PFSK-1 (cell line): ENCODE results near the gene EHD2.

Source experiments
- FOXP2 ChIP-seq: optimal IDR thresholded peaks from 2 replicates; pipeline ENCODE3; 2011; ENCODE audit warnings: borderline replicate concordance, control low read depth, inconsistent platforms; ENCODE audit not compliant: insufficient read depth; ENCODE audit errors: extremely low read length, extremely low read depth
- POLR2AphosphoS5 ChIP-seq: IDR thresholded peaks from 2 replicates; pipeline ENCODE4 v1.6.1; 2012; ENCODE audit warnings: low read depth, mild to moderate bottlenecking, control low read depth, low read length, moderate library complexity
- REST ChIP-seq, 2 experiments: IDR thresholded peaks; 2 replicates each; pipeline versions ENCODE4 v1.6.1 to v1.8.0; 2011 to 2012; ENCODE audit warnings: low read depth in 2 of 2, low read length in 2 of 2, control low read depth in 1 of 2, inconsistent platforms in 1 of 2, mild to moderate bottlenecking in 1 of 2, moderate library complexity in 1 of 2; ENCODE audit not compliant: insufficient read depth in 1 of 2
- SIN3A ChIP-seq: IDR thresholded peaks from 2 replicates; pipeline ENCODE4 v1.6.1; 2012; ENCODE audit warnings: mild to moderate bottlenecking, low read length, moderate library complexity, borderline replicate concordance; ENCODE audit not compliant: insufficient read depth
- TAF1 ChIP-seq: IDR thresholded peaks from 2 replicates; pipeline ENCODE4 v1.6.1; 2012; ENCODE audit warnings: low read length, control low read depth, borderline replicate concordance; ENCODE audit not compliant: insufficient read depth

The EHD2 gene

GRCh38 chr19:47757617-47758442, 44.6 kb downstream of the EHD2 start:
- TF ChIP-seq SIN3A (no peak), TAF1 (no peak), POLR2AphosphoS5 (no peak), FOXP2 (no peak), REST (IDR thresholded peaks at IDR 0.05; ENCODE audit: insufficient read depth in 1 of 2, low read depth in 2 of 2, low read length in 2 of 2) (no peak)

- TF ChIP-seq TAF1, result no peak
- no peak for TF ChIP-seq REST (IDR thresholded peaks at IDR 0.05; ENCODE audit: insufficient read depth in 1 of 2, low read depth in 2 of 2, low read length in 2 of 2)
Observed at GRCh38 chr19:47758443-47758804, 45.2 kb downstream of the EHD2 start.

- TF ChIP-seq REST (IDR thresholded peaks at IDR 0.05; ENCODE audit: insufficient read depth in 1 of 2, low read depth in 2 of 2, low read length in 2 of 2) (no peak), FOXP2 (no peak), POLR2AphosphoS5 (no peak; the same call in 1 of the 2 replicates), TAF1 (no peak), SIN3A (no peak)
Observed at GRCh38 chr19:47760632-47760999, 47.4 kb downstream of the EHD2 start.

GRCh38 chr19:47761566-47761965, 48.3 kb downstream of the EHD2 start:
- TF ChIP-seq POLR2AphosphoS5 (no peak), FOXP2 (no peak), SIN3A (no peak), REST (IDR thresholded peaks at IDR 0.05; ENCODE audit: insufficient read depth in 1 of 2, low read depth in 2 of 2, low read length in 2 of 2) (no peak), TAF1 (no peak)

GRCh38 chr19:47762151-47762550, 48.9 kb downstream of the EHD2 start:
- TF ChIP-seq SIN3A (no peak), FOXP2 (no peak), TAF1 (no peak), POLR2AphosphoS5 (no peak), REST (IDR thresholded peaks at IDR 0.05; ENCODE audit: insufficient read depth in 1 of 2, low read depth in 2 of 2, low read length in 2 of 2) (no peak)
